Measurements from ENCODE around the gene C22orf23. TPM values are rescaled to one million over a fixed set of nuclear protein-coding genes. Genes with fewer than 3 reads are reported as not detected.

The C22orf23 gene
- total RNA-seq, 1 experiment from 2014 or later: 0.55 TPM

DNA sequence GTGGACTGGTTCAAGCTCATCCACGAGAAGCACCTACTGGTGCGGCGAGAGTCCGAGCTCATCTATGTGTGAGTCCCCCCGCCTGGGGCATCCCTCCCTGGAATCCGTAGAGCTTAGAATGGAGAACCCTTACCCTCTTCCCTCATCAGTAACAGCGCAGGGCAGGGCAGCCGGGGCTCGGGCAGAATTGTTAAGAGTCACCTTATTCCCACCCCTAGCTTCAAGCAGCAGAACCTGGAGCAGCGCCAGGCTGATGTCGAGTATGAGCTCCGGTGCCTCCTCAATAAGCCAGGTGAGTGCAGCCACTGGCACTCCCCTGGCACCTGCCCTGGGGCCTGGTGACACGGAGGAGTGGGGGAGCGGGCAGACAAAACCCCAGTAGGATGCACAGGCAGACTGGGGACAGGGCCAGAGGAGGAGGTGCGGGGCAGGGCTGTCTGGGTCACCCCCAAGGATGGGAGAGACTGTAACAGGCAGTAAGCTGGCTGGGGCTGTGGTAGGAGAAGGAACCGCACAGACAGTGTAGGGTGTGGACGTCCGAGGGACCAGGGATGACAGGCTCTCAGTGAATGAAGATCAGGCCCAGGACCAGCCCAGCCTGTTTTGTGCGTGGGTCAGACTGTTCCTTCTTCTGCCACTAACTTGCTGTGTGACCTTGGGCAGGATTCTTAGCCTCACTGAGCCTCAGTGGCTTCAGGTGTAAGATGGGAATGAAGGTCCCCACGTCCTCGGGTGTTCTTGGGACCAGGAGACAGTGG, 20.4 kb downstream of the C22orf23 start:
- DNase-seq (ENCODE audit: low read depth, low spot score): no peak
- in situ Hi-C loops (cut with HindIII; ENCODE audit: low pct_unique_long_range_greater_than_20kb, low sequenced_read_pairs): no loop called here

DNA sequence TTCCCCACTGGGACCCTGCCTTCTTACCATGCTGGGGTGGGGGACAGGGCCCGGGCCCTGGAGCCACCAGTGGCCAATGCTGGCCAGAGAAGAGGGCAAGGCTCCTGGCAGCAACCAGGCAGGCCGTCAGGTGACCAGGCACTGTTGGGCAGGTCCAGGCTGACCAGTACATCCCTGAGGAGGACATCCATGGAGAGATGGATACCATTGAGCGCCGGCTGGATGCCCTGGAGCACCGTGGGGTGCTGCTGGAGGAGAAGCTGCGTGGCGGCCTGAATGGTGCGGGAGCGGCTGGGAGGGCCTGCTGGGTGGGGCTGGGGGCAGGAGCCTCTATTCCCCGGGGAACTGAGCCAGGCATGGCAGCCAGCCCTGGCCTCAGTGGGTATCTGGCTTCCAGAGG, 21.0 kb downstream of the C22orf23 start:
- in situ Hi-C loops (cut with HindIII; ENCODE audit: low pct_unique_long_range_greater_than_20kb, low sequenced_read_pairs): no loop called here
- DNase-seq (ENCODE audit: low read depth, low spot score): no peak

DNA sequence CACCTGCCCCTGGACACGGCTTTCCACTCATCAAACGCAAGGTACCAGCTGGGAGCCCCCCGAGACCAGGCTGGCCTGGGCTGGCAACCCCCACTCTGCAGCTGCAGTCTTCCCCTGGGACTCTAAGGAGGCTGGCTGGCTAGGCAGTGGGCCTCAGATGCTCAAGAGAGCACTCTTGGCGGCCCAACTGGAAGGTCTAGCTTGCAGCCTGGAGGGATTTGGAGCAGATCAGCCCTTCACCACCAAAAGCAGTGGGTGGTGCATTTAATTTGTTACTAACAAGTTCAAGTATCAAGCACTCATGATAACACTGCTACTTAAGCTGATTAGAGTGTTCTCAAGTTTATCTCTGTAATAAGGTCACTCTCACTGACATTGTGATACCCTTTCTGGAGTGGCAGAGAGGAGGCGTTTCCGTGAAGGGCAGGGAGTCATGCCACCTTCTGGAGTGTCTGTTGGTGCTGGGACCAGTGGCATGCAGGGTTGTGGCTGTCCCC, 21.5 kb downstream of the C22orf23 start:
- DNase-seq (ENCODE audit: low read depth, low spot score): no peak
- in situ Hi-C loops (cut with HindIII; ENCODE audit: low pct_unique_long_range_greater_than_20kb, low sequenced_read_pairs): no loop called here

DNA sequence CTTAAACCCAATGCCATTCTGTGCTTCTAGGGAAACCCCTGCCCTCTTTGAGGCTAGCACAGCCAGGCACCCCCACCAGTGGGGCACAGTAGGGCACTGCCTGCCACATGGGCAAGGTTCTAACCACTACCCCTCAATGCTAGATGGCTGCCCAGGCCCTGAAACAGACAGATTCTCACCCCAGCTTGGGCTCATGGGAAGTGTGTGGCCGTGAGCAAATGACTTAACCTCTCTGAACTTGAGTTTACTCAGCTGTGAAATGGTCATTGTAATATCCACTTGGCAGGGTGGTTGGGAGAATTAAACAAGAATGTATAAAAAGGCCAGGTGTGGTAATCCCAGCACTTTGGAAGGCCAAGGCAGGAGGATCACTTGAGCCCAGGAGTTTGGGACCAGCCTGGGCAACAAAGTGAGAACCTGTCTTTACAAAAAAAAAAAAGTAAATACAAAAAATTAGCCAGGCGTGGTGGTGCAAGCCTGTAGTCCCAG, 22.4 kb downstream of the C22orf23 start:
- in situ Hi-C loops (cut with HindIII; ENCODE audit: low pct_unique_long_range_greater_than_20kb, low sequenced_read_pairs): no loop called here
- no peak for DNase-seq (ENCODE audit: low read depth, low spot score)

DNA sequence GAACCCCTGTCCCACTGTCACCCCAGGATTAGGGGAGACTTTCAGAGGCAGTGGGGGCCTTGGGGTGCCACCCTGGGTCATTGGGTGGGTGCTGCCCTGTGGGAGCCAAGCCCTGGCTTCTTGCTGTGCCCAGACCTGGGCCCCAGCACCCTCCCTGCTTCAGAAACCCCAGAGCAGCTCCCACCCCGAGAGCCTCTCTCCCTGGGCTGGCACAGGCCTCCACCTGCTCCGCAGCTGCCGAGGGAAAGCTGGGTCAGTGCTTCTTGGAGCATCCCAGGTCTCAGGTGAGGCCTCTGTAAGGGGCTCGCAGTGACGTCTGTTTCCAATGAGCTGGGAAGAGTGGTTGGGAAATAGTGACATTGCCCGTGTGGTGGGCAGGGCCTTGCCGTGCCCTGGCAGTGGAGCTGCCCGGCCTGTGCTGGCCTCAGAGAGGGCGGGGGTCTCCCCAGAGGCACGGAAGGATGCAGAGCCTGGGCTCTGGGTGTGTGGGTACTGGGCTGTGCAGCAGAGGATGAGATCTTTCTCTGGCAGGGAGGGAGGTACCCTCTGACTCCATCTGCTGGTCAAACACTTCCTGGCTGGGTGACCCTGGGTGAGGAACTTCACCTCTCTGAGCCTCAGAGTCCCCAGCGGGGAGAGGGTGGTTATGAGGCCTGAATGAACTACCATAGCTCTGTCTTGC, 23.0 kb downstream of the C22orf23 start:
- in situ Hi-C loops (cut with HindIII; ENCODE audit: low pct_unique_long_range_greater_than_20kb, low sequenced_read_pairs): no loop called here
- peak; percentile 51 for DNase-seq (ENCODE audit: low read depth, low spot score)

DNA sequence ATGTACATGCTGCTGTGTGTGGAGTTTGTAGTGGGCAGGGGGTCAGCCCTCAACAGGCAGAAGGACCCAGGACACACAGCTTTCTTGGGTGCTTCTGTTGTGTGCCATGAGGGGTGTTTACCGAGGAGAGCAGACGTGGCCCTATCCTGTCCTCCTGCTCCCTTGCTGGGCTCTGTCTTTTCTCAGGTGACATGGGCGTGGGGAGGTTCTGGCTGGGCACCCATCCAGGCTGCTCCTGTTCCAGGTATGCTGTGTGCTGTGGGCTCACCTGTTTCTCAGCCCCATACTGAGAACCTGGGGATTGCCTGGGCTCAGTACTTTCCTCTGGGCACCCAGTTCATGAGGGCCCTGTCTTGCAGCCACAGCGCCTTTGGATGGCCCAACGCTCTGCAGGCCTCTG, 24.0 kb downstream of the C22orf23 start:
- in situ Hi-C loops (cut with HindIII; ENCODE audit: low pct_unique_long_range_greater_than_20kb, low sequenced_read_pairs): no loop called here
- DNase-seq (ENCODE audit: low read depth, low spot score): no peak

DNA sequence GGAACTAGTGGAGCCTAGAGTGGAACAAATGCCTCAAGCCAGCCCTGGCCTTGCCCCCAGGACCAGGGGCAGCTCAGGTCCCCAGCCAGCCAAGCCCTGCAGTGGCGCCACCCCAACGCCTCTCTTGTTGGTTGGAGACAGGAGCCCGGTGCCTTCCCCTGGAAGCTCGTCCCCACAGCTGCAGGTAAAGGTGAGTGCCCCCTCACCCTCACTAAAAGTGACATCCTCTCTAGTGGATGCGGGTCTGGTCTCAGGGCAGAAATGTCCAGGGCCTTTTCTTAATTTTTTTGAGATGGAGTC, 25.8 kb downstream of the C22orf23 start:
- in situ Hi-C loops (cut with HindIII; ENCODE audit: low pct_unique_long_range_greater_than_20kb, low sequenced_read_pairs): no loop called here
- DNase-seq (ENCODE audit: low read depth, low spot score): no peak

DNA sequence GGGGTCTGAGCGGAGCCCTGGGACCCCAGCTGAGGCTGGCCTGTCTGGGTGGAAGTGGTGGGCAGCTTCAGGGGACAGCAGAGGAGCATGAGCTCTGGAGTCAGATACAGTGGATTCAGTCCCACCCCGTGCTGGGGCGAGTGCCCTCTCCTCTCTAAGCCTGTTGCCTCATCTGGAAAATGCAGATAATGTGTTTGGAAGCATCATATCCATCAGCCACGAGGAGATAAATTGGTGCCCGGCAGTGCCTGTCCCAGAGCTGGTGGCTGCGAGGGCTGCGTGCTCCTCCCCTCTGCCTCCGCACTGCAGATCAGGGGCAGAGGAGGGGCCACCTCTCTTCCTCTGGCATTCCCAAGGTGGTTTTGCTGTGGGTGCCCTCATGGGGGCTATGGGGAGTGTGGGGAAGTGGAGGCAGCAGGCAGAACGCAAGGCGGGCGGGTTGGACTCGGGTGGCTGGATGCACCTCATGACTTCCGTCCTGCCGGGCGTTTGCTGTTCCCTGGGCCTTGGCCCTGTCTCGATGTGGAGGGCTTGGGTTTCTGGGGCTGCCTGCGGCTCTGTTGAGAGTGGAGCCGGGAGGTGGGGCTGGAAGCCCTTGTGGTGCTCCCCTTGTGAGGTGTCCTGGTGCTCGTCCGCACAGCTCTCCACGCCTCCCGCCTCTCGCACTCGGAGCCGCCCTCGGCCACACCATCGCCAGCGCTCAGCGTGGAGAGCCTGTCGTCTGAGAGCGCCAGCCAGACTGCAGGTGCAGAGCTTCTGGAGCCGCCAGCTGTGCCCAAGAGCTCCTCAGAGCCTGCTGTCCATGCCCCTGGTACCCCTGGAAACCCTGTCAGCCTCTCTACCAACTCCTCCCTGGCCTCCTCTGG, 26.4 kb downstream of the C22orf23 start:
- in situ Hi-C loops (cut with HindIII; ENCODE audit: low pct_unique_long_range_greater_than_20kb, low sequenced_read_pairs): no loop called here
- no peak for DNase-seq (ENCODE audit: low read depth, low spot score)

DNA sequence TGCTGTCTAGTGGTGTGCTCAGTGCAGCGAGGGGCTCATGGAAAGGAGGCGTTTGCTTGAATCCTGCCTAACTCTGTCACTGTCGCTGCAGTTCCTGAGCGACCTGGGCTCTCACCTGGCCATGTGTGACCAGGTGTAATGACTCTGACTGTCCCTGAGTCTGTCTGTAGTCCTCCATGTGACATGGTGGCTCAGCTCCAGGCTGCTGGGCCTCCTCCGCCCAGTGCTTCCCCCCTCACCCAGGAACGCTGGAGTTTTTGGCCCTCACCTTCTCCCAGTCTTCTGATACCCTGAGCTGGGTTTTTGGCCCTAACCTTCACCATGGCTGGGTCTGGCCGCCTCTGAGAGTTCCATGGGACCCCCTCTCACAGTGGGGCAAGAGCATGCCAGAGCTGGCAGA, 27.0 kb downstream of the C22orf23 start:
- no peak for DNase-seq (ENCODE audit: low read depth, low spot score)
- in situ Hi-C loops (cut with HindIII; ENCODE audit: low pct_unique_long_range_greater_than_20kb, low sequenced_read_pairs): no loop called here

DNA sequence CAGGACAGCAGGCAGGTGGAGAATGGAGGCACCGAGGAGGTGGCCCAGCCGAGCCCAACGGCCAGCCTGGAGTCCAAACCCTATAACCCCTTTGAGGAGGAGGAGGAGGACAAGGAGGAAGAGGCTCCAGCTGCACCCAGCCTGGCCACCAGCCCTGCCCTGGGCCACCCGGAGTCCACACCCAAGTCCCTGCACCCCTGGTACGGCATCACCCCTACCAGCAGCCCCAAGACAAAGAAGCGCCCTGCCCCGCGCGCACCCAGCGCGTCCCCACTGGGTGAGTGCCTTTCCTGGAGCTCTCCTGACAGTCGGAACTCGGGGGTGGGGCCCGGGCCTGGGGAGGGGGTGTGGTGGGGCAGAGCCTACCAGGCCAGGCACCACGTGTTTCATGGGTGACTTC, 27.6 kb downstream of the C22orf23 start:
- in situ Hi-C loops (cut with HindIII; ENCODE audit: low pct_unique_long_range_greater_than_20kb, low sequenced_read_pairs): no loop called here
- no peak for DNase-seq (ENCODE audit: low read depth, low spot score)

DNA sequence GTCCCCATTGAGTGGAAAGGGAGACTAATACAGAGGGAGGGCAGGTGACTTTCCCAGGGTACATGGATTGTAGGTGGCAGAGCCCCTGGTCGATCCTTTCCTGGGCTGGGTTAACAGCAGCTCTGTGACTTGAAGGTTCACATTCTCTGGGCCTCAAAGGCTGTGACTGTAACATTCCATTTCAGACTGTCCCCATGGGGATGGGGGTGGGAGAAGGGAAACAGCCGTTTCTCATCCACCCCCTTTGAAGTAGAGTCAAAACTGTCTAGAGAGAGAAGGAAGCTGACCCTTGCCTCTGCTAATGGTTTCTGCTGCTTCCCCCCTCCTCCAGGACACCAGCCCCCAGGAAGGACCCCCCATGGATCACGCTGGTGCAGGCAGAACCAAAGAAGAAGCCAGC, 28.1 kb downstream of the C22orf23 start:
- no peak for DNase-seq (ENCODE audit: low read depth, low spot score)
- in situ Hi-C loops (cut with HindIII; ENCODE audit: low pct_unique_long_range_greater_than_20kb, low sequenced_read_pairs): no loop called here

DNA sequence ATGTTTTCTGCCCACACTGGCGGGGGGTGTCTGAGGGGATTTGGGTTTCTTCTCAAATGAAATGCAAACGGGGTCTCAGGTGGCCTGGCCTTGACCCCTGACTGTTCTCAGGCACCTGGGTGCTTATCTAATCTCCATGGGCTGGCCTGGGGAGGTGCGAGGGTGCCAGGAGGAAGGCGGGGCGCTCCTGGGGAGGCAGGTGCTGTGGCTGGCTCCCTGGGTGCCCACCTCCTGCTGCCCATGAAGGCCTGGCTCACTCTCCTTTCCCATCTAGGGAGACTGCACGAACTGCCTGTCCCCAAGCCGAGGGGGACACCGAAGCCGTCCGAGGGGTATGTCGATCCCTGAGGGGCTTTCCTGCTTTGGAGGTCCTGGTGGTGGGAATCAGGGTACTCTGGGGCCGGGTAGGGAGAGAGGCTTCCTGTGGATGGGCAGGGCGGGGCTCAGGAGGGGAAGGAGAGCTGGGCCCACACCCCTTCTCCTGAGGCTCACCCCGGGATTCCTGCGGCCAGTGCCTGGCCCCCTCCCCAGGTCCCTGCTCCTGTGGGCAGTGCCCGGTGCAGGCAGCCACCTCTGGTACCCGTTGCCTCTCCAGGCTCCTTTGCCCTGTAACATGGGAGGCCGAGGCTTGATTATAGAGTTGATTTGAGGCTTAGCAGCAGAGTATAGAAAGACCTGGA, 28.9 kb downstream of the C22orf23 start:
- DNase-seq (ENCODE audit: low read depth, low spot score): no peak
- in situ Hi-C loops (cut with HindIII; ENCODE audit: low pct_unique_long_range_greater_than_20kb, low sequenced_read_pairs): no loop called here

DNA sequence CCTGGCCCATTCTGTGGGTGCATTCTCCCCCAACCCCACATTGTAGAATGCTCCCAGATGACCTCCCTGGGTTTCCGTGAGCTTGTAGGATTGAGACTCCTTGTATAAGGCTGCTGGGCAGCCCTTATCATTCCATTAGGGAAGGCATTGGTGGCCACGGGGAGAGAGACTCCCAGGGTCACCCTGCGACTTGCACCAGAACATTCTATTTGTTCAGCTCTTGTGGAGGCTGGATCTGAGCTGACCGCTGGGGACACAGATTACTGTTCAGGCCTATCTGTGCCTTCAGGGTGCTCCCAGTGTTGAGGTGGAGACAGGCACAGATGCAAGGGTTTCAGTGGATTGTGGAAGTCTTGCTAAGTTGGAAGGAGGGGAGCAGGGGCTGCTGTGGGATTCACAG, 29.5 kb downstream of the C22orf23 start:
- DNase-seq (ENCODE audit: low read depth, low spot score): no peak
- in situ Hi-C loops (cut with HindIII; ENCODE audit: low pct_unique_long_range_greater_than_20kb, low sequenced_read_pairs): no loop called here

DNA sequence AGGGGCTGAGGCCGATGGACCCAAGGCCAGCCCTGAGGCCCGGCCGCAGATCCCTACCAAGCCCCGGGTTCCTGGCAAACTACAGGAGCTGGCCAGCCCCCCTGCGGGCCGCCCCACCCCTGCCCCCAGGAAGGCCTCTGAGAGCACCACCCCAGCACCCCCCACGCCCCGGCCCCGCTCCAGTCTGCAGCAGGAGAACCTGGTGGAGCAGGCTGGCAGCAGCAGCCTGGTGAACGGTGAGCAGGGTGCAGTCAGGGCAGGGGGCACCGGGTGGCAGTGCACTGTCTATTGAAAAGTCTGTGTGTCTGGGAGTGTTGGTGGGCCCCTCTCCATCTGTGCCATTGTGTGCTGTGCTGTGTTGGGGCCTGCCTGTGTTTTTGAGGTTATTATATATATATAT, 31.2 kb downstream of the C22orf23 start:
- no peak for DNase-seq (ENCODE audit: low read depth, low spot score)
- in situ Hi-C loops (cut with HindIII; ENCODE audit: low pct_unique_long_range_greater_than_20kb, low sequenced_read_pairs): no loop called here

DNA sequence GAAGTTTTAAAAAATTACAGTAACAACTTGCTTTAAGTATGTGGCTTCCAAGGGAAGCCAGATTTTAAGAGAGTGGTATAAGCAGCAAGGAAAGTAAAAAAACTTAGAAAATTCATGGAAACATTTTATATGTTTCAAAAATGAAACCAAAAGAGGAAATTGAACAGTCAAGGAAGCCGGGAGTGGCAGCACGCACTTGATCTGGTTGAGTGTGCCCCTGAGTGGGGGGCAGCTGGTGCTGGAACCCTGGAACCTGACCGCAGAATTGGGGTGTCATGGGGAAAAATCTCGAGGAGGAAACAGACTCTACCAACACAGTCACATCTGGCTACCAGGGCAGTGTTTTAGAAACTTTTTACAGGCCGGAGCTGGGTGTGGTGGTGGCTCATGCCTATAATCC, 33.3 kb downstream of the C22orf23 start:
- in situ Hi-C loops (cut with HindIII; ENCODE audit: low pct_unique_long_range_greater_than_20kb, low sequenced_read_pairs): no loop called here
- no peak for DNase-seq (ENCODE audit: low read depth, low spot score)

DNA sequence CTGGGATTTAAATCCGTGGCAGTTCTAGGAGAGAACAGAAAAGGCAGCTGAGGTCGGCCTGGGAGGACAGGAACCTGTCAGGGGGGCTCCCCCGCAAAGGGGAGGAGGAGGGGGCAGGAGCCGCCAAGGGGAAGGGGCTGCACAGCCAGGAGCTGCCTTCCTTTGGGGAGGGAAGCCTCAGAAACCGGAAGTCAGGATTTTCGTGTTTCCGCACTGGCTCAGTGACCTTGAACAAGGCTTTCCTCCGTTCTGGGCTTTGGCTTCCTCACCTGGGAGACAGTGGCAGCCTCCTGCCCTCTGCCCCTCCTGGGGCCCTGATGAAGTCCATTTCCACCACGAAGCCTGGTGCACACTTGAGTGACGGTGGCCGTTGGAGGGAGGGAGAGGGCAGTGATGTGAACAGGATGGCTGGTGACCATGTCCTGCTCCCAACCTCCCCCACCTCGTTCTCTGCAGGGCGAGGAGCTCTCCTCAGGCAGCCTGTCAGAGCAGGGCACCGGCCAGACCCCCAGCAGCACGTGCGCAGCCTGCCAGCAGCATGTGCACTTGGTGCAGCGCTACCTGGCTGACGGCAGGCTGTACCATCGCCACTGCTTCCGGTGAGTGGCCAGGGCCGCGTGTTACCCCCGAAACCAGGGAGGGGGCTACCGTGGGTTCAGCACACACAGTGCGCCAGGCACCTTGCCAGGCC, 34.7 kb downstream of the C22orf23 start:
- DNase-seq (ENCODE audit: low read depth, low spot score): no peak
- in situ Hi-C loops (cut with HindIII; ENCODE audit: low pct_unique_long_range_greater_than_20kb, low sequenced_read_pairs): no loop called here

DNA sequence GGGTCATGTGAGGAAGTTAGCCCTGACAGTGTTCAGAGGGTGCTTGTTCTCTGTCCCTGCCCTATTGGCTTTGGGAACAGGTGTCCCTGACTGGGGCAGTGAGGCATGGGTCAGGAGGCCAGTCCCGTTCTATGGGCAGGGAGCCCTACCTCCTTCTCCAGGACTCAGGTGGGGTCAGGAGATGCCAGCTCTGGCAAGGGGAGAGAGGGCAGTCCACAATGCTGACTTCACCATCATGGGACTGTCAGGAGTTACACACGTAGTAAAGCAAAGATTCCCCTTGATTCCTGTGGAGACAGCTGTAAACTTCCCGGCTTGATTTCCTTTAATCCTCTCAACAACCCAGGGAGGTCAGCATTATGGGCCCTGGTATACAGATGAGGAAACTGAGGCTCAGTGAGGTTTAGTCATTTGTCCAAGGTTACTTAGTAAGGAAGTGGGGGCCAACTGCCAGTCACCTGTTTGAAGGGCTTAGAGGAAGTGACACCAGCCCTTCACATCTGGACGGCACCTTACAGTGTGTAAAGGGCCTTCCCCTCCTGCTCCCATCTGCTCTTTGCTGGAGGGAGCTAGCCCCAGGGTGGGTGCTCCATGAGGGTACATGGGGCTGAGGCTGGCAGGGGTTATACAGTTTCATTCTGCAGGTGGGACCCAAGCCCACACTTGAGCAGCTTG, 35.4 kb downstream of the C22orf23 start:
- no peak for DNase-seq (ENCODE audit: low read depth, low spot score)
- in situ Hi-C loops (cut with HindIII; ENCODE audit: low pct_unique_long_range_greater_than_20kb, low sequenced_read_pairs): no loop called here

Measured in SK-MEL-5 (cell line).